ENCODE data around the gene SMARCA4. TPM values are rescaled to one million over a fixed set of nuclear protein-coding genes. Genes with fewer than 3 reads are reported as not detected.

The SMARCA4 gene
- total RNA-seq, 1 experiment from 2014 or later: 261 TPM

DNA sequence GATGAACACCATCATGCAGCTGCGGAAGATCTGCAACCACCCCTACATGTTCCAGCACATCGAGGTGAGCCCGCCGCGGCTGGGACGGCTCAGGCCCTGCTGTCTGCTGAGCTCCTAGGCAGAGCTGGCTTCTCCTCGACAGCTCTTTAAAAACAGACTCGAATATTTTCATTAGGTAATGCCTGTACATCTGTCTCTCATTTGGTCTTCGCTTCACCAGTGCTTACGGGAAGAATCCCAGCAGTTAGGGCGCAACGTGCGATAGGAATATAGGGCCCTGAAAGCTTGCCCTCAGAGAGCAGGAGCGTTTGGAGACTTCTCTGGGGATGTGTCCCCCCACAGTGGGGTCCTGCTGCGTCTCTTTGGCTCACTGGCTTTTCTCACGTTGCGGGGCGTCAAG lies 64.6 kb downstream of the SMARCA4 start:
- peak overlapping the region in 2 of 3 experiments; percentile 55 to 67; a peak in 2 of 7 replicates for H3K27ac Mint-ChIP-seq
- no peaks in the 10 kb centered on the region for H3K27me3 ChIP-seq (ENCODE audit: insufficient read depth, low read length)

More for the DNA sequence above, 64.6 kb downstream of the SMARCA4 start:
- Histone ChIP-seq H3K23ac (ENCODE audit: insufficient read length, low read depth, low read length) (no peak overlapping the region), H2BK20ac (ENCODE audit: low read depth, low read length, poor library complexity, severe bottlenecking) (no peak overlapping the region), H3K4ac (ENCODE audit: low read depth, low read length) (no peak overlapping the region), H3K4me2 (ENCODE audit: insufficient read depth, insufficient read length, low read length) (no peak overlapping the region), H3K79me2 (ENCODE audit: insufficient read depth, low read length) (no peaks in the 10 kb centered on the region), H3K23me2 (ENCODE audit: insufficient read length, low read depth, low read length, poor library complexity, severe bottlenecking) (no peaks in the 10 kb centered on the region), H3K9ac (ENCODE audit: extremely low read depth, insufficient read length, low read length) (no peak overlapping the region), H2BK5ac (ENCODE audit: insufficient read length, low read length) (no peak overlapping the region), H3K9me3 (ENCODE audit: control insufficient read depth, low read depth, low read length) (no peaks in the 10 kb centered on the region), H2AK5ac (ENCODE audit: insufficient read length, low read length) (no peak overlapping the region), H2BK12ac (ENCODE audit: insufficient read length, low read depth, low read length) (no peak overlapping the region), H3K27ac (ENCODE audit: insufficient read length, low read depth, low read length) (no peak overlapping the region), H2BK15ac (ENCODE audit: low read depth, low read length) (no peak overlapping the region), H4K8ac (replicated peaks; ENCODE audit: insufficient read length, low read depth, low read length) (no peak overlapping the region), H4K91ac (ENCODE audit: insufficient read length, low read depth, low read length) (no peak overlapping the region), H3K14ac (ENCODE audit: insufficient read depth, low read length) (no peak overlapping the region), H3K18ac (ENCODE audit: insufficient read length, low read depth, low read length) (no peak overlapping the region), H3T11ph (ENCODE audit: low read length) (no peak overlapping the region), H3K4me1 (ENCODE audit: insufficient read depth, low read length) (no peaks in the 10 kb centered on the region), H3K56ac (ENCODE audit: insufficient read length, low read depth, low read length) (no peak overlapping the region), H3K79me1 (ENCODE audit: insufficient read depth, low read depth, low read length, poor library complexity, severe bottlenecking) (no peaks in the 10 kb centered on the region), H2AFZ (ENCODE audit: low read length) (no peak overlapping the region), H2BK120ac (ENCODE audit: low read depth, low read length, poor library complexity, severe bottlenecking) (no peak overlapping the region), H4K5ac (ENCODE audit: insufficient read length, low read depth, low read length) (no peak overlapping the region), H4K20me1 (ENCODE audit: control insufficient read depth, insufficient read depth, insufficient read length) (no peaks in the 10 kb centered on the region)
- Mint-ChIP-seq H3K36me3 (ENCODE audit: insufficient read depth in 1 of 3, low read depth in 3 of 3) (peaks cover 54 to 94% (median 91%) of the 10 kb centered on the region in 3 experiments), H3K27me3 (ENCODE audit: low read depth) (no peaks in the 10 kb centered on the region), H3K4me3 (no peak overlapping the region), H3K4me1 (no peaks in the 10 kb centered on the region), H3K9me3 (no peaks in the 10 kb centered on the region)
- WGBS (ENCODE audit: extremely low coverage, insufficient read length, low lambda C conversion rate): no CpG with 5 or more reads among the region's 18 CpGs
- DNase-seq: no peak
- TF ChIP-seq, protein P1, sequence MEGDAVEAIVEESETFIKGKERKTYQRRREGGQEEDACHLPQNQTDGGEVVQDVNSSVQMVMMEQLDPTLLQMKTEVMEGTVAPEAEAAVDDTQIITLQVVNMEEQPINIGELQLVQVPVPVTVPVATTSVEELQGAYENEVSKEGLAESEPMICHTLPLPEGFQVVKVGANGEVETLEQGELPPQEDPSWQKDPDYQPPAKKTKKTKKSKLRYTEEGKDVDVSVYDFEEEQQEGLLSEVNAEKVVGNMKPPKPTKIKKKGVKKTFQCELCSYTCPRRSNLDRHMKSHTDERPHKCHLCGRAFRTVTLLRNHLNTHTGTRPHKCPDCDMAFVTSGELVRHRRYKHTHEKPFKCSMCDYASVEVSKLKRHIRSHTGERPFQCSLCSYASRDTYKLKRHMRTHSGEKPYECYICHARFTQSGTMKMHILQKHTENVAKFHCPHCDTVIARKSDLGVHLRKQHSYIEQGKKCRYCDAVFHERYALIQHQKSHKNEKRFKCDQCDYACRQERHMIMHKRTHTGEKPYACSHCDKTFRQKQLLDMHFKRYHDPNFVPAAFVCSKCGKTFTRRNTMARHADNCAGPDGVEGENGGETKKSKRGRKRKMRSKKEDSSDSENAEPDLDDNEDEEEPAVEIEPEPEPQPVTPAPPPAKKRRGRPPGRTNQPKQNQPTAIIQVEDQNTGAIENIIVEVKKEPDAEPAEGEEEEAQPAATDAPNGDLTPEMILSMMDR (conservative IDR thresholded peaks at IDR 0.05): no peak
